ENCODE data around the gene PCK1. TPM values are rescaled to one million over a fixed set of nuclear protein-coding genes. Genes with fewer than 3 reads are reported as not detected.
A peak's percentile ranks its signal among the peaks of the same experiment; 100 is the strongest.

PCK1 gene
- polyA plus RNA-seq, 1 experiment, result not detected

GRCh38 chr20:57579898-57580447 lies 19.1 kb downstream of the PCK1 start:
- no peak for TF ChIP-seq CTCF (IDR thresholded peaks at IDR 0.05; ENCODE audit: low read depth, low read length)
- peaks cover 13% of the 10 kb centered on the region for H3K27me3 ChIP-seq (ENCODE audit: control insufficient read depth, insufficient read depth, low read length)
- no peaks in the 10 kb centered on the region; the same call in 1 of the 2 replicates for H3K9me3 ChIP-seq (ENCODE audit: control insufficient read depth, insufficient read depth, low read length)
- POLR2A ChIA-PET, result no interaction called here
- DNase-seq (ENCODE audit: low read depth, low spot score), result no peak
- CTCF ChIA-PET, result no interaction called here
- H3K27ac ChIP-seq (ENCODE audit: low read depth, low read length), result no peak overlapping the region
- no peak overlapping the region for H3K4me3 ChIP-seq (ENCODE audit: low read depth, low read length)

GRCh38 chr20:57580478-57581201 lies 19.7 kb downstream of the PCK1 start:
- TF ChIP-seq CTCF (IDR thresholded peaks at IDR 0.05; ENCODE audit: low read depth, low read length), result no peak
- no peak overlapping the region for H3K4me3 ChIP-seq (ENCODE audit: low read depth, low read length)
- H3K27ac ChIP-seq (ENCODE audit: low read depth, low read length), result no peak overlapping the region
- no peaks in the 10 kb centered on the region; the same call in 1 of the 2 replicates for H3K9me3 ChIP-seq (ENCODE audit: control insufficient read depth, insufficient read depth, low read length)
- CTCF ChIA-PET, result no interaction called here
- DNase-seq (ENCODE audit: low read depth, low spot score), result no peak
- H3K27me3 ChIP-seq (ENCODE audit: control insufficient read depth, insufficient read depth, low read length), result peaks cover 13% of the 10 kb centered on the region
- POLR2A ChIA-PET, result no interaction called here

- Histone ChIP-seq H3K9me3 (ENCODE audit: control insufficient read depth, insufficient read depth, low read length) (no peaks in the 10 kb centered on the region; the same call in 1 of the 2 replicates), H3K27ac (ENCODE audit: low read depth, low read length) (no peak overlapping the region), H3K4me3 (ENCODE audit: low read depth, low read length) (no peak overlapping the region), H3K27me3 (ENCODE audit: control insufficient read depth, insufficient read depth, low read length) (peaks cover 11% of the 10 kb centered on the region)
- TF ChIP-seq CTCF (IDR thresholded peaks at IDR 0.05; ENCODE audit: low read depth, low read length), result no peak
- CTCF ChIA-PET, result interaction anchor here (0.9 to 1.4 kb wide), 3 partner anchors 66 to 628 kb away, joined by 3 to 4 read pairs (median 3); no protein-coding TSS in a partner anchor
- POLR2A ChIA-PET, result no interaction called here
- no peak for DNase-seq (ENCODE audit: low read depth, low spot score)
Measured at GRCh38 chr20:57581202-57582028, 20.5 kb downstream of the PCK1 start.

DNA sequence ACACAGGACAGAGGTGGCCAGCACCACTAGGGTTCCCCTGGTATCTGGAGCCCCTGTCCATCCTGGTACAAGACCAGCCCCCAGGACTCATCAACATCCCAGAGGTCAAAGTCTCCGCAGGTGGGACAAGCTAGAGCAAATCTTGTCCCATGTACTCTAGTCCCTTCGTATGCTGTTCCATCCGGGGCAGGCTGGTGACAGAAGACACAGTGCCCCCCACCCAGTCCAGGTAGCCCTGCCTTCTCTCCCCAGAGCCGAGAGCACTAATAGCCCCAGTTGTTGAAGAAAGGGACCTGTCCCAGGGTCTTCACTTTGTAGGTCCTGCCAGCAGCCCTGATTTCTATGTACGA lies 21.1 kb downstream of the PCK1 start:
- Histone ChIP-seq H3K9me3 (ENCODE audit: control insufficient read depth, insufficient read depth, low read length) (no peaks in the 10 kb centered on the region; the same call in 1 of the 2 replicates), H3K27me3 (ENCODE audit: control insufficient read depth, insufficient read depth, low read length) (peaks cover 11% of the 10 kb centered on the region), H3K27ac (ENCODE audit: low read depth, low read length) (peak overlapping the region; percentile 21), H3K4me3 (ENCODE audit: low read depth, low read length) (no peak overlapping the region)
- POLR2A ChIA-PET, result no interaction called here
- no peak for DNase-seq (ENCODE audit: low read depth, low spot score)
- CTCF ChIA-PET, result interaction anchor here (0.6 to 1.4 kb wide), 6 partner anchors 8 to 630 kb away, joined by 3 to 4 read pairs (median 3); no protein-coding TSS in a partner anchor
- no peak for TF ChIP-seq CTCF (IDR thresholded peaks at IDR 0.05; ENCODE audit: low read depth, low read length)
